HG03439 (cell line): ENCODE data around the gene TTYH2.
A peak's percentile ranks its signal among the peaks of the same experiment; 100 is the strongest.
"Not testable (repeated sequence)": the region's sequence is repeated elsewhere in the genome, so short reads cannot be mapped to it uniquely, and the experiment has no call there.

ENCODE experiments used
- ATAC-seq: cut with Tn5 transposase; IDR thresholded peaks from one replicate; pipeline ENCODE4 v1.9.1; 2021; ENCODE audit warnings: mild to moderate bottlenecking, moderate library complexity; ENCODE audit not compliant: unreplicated experiment

The TTYH2 gene

DNA sequence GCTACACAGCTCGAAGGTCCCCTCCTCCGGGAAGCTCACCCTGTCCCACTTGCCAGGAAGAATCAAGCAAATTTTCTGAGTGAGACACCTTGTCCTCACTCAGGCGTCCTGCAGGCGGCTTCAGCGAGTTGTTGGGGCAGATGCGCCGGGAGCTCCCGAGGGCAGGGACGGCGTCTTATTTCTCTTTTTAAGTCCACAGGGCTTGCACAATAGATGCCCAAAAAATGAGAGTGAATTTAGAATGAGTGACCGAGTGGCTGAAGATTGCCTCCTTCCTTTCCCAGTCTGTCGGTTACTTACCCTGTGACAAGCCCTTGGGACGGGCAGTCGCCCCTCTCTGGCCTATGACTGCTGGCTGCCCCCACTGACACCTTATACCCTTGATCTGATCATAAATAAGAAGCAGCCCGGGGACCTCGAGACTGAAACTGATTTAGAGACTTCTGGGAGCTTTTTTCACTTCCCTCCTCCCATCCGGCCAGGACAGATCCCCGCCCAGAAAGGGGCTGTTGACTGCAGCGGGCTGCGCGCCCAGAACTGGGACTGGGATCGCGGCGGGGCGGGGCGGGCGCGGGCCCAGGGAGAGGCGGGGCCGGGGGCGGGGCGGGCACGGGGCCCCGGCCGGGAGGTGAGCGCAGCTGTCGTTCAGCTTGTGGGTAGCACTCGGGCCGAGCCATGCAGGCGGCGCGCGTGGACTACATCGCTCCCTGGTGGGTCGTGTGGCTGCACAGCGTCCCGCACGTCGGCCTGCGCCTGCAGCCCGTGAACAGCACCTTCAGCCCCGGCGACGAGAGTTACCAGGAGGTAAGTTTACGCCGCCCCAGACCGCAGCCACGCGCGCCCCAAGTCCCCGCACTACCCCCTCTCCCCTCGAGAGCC, at the start of gene TTYH2:
Gene TTYH2 (plus strand): TSS at position 659 of the 879 bp plus-strand sequence. CDS start 17 bp downstream, at position 676.
- peak; percentile 46 for ATAC-seq

DNA sequence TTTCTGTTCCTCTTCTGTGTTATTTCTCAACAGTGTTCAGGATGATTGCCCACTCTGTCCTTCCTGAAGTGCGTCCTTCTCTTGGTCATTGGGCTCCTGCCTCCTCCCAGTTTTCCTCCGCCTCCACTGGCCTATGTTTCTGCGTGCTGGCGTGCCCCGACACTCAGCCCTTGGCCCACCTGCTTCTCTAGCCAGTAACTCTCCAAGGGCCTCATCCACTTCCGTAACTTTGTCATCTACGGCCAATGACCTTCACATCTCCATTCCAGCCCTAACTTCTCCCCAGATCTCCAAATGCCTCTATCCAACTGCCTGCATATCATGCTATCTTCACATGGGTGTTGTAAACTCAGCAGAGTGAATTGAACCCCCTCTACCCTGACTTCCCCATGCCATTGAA, 49.5 kb upstream of the TTYH2 start:
- ATAC-seq = no peak

- ATAC-seq = no peak
Observed at GRCh38 chr17:74164446-74165045, 48.8 kb upstream of the TTYH2 start.

- no peak for ATAC-seq
Observed at GRCh38 chr17:74165797-74166365, 47.5 kb upstream of the TTYH2 start.

- ATAC-seq = no peak
Observed at GRCh38 chr17:74170924-74171323, 42.4 kb upstream of the TTYH2 start.

DNA sequence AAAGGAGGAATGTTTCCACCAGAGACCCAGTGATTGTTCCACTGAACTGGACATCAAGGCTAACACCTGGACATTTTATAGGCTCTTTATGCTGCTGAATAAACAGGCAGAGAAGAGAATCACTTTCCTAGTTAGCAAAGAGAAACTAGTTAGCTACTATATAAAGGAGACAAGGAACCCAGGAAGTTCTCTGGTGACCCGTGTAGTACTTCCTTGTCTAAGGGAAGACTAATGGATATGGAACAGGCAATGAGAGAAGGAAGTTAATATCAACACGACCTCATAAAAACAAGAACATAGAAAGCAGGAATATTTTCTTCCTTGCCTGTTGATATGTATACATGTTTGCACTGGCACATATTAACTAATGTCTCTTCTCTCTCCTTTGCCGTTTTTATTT, 40.7 kb upstream of the TTYH2 start:
- ATAC-seq = no peak

DNA sequence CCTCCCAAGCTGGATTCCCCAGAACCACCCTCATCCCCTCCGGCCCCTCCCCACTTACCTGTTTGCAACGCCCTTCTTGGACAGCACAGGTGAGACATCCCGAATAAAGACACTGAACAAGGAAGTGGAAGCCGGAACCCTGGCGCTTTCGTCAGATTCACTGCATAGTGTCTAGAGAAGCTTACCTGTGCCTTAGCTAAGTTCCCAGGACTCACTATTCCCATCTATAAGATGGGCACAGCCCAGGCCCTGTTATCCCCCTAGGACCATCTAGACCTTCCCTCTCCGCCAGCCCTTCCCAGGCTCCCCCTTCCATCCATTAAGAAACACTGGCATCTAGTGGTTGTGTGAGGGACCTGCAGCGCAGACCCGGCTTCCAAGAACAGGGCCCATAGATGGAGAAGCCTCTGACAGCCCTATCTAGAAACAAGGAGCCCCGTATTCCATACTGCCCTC, 36.8 kb upstream of the TTYH2 start:
- ATAC-seq = no peak

DNA sequence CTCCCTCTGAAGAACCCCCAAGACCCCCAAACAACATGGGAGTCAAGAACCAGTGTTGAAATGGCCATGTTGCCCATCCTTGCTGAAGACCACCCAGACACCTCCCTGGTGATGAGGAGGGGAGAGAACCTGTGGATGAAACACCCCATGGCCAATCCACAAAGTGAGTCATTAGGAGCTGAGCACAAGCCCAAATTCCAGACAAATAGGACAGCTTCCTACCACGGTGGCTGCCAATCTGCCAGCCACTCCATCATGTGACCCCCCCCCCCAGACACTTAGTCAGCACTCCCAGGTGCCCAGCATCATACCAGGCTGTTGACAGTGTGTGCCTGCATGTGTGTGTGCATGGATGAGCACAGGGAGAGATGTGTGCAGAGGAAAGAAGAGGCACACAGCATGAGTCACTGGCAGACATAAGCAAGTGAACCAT, 36.3 kb upstream of the TTYH2 start:
- no peak for ATAC-seq

DNA sequence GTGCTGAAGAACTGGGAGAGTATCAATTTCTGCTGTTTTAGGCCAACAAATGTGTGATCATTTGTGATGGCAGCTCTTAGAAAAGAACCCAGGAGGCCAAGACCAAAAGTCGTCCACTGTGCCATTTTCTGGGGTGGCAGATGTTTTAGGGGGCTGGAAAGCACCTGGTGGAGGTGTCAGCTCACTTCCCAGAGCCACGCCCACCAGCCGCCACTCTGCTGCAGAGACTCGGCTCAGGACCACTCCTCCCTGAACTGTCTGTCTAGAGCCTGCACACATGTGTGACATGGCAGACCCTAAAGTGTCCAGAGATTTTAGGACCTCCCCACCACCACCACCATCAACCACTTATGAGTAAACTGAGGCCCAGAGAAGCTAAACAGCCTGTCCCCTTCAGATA, 33.8 kb upstream of the TTYH2 start:
- ATAC-seq = no peak

DNA sequence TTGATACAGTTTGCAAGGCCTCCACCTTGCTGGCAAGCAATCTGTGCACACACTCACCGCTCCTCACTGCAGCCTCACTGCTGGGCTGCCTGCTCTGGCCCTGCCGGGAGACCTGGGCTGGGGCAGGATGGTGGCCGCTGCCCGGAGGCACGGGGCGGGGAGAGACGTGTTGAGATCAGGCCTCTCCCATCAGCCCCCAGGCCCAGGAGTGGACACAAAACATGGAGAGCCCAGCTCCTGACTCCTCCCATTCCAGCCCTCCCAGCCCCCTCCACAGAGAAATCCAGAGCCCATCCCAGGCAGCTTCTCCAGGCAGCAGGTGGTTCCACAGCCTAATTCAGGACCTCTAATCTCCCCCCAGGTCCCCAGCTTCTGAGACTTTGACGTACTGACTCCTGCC, 33.0 kb upstream of the TTYH2 start:
- no peak for ATAC-seq

- ATAC-seq = no peak
Observed at GRCh38 chr17:74181341-74181740, 32.0 kb upstream of the TTYH2 start.

DNA sequence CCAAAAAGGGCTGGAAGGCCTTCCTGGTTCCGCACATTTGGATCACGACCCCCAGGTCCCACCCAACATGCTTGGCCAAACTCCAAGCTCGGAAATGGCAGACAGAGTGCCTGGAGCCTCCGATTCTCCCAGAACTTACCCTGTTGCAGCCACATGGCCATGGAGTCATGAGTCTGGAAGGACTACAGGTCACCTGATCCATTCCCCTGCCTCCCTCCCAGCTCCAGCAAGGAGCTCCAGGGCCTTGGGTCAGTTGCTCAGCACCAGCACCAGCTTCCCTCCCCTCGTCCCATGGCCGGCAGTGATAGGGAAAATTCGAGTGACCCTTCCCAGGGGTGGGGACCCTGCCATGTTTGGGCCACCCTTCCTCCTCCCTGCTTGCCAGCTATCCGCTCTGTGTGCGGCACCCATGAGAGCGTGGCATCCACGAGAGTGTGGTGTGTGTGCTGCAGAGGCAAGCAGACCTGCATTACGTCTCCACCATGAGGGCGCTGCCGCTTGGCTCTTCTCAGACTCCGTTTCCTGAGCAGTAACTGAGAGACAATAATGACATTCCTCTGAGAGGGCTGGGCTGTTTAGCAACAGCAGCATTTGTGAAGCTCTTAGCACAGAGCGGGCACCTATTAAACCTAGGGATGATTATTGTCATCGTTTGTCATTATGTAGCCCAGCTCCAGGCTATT, 31.2 kb upstream of the TTYH2 start:
- ATAC-seq = no peak

DNA sequence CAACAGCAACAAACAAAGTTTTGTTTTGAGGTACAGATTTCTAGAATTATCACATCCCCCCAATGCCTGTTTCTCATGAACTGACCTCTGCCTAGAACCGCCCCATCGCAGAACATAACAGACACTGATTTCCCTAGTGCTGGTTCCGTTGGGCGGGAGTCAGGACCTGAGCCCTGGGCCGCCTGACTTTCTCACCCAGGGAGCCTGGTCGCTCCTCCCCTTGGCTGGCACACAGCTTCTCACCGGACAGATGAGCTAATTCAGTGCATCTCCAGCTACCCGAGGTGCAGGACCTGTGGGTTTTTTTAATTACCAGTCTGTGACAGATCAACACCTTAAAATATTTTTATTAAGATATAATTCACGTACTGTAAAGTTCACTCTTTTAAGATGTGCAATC, 30.0 kb upstream of the TTYH2 start:
- no peak for ATAC-seq

- ATAC-seq = no peak
Observed at GRCh38 chr17:74185571-74186185, 27.7 kb upstream of the TTYH2 start.

GRCh38 chr17:74186498-74186897, 26.9 kb upstream of the TTYH2 start:
- no peak for ATAC-seq

- no peak for ATAC-seq
Observed at GRCh38 chr17:74187761-74188160, 25.6 kb upstream of the TTYH2 start.

GRCh38 chr17:74188687-74189086, 24.7 kb upstream of the TTYH2 start:
- ATAC-seq = not testable (repeated sequence)

DNA sequence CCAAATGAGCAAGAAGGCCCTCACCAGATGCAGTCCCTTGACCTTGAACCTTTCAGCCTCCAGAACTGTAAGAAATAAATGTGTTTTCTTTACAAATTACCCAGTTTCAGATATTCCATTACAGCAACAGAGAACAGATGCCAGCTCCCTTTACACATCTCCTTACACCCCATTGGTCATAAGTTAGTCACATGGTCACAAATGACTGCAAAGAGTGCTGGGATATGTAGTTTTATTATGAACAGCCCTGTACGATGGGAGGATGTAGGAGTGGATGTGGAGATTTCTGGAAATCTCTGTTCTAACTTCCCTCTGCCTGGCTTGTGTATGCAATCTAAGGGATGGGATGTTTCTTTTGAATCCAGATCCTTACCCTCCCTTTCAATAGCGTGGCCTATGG, 23.2 kb upstream of the TTYH2 start:
- ATAC-seq = peak; percentile 51

- ATAC-seq = no peak
Observed at GRCh38 chr17:74190807-74191406, 22.5 kb upstream of the TTYH2 start.

DNA sequence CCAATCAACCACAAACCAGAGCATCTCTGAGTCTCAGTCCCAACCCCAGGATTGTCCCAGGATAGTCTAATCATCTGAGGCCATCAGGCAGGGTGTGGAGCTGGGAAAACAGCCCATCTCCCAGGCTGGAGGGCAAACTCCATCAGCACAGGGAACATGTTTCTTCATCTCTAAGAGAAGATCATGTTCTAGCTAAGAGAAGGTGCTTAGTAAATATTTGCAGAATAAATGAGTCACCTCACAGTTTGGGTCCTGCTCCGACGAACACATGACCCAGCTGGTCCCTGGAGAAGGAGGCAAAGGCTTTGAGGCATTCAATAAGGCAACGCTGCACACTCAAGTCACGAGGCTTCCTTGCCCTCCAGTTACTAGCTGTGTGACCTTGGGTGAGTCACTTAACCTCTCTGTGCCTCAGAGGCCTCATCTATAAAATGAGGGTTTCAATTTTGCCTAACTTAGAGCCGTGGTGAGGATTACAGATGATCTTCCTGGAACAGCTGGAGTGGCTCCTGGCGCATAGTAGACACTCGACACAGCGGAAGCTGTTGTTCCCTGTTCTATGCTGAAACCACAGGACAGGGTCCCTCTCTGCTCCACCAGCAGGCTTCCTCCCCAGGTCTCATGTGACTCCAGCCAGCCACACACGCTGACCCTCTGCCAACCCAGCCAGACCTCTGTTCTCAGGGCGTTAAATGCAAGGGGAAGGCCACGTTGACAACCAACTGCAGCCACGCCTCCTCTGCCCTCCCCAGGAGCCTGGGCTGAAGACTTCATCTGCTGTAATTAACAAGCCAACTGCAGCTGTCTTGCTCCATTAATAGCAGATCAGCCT, 20.2 kb upstream of the TTYH2 start:
- ATAC-seq = no peak
